ENCODE results near the gene UNCX. TPM values are rescaled to one million over a fixed set of nuclear protein-coding genes. Genes with fewer than 3 reads are reported as not detected.

UNCX gene
- total and polyA plus RNA-seq, 8 donors = not detected

DNA sequence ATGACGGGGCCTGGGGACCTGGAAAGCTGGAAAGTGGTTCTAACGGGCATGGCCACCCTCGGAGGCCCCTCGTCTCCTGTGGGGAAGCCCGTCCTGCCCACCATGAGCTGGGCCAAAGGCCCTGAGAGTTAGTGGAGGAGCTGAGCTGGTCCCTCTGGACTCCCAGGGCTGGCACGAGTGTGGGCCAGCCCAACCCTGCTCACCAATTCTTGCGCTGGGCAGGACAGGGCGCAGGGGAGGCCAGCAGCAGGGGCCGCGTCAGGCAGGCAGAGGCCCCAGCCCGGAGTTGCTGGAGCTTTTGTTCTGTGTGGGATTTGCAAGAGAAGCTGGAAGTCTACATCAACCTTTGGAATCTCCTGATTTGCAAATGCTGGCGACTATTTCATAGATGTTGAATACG, 29.8 kb downstream of the UNCX start:
- H3K27me3 ChIP-seq = peaks cover 14 to 94% (median 60%) of the 10 kb centered on the region in 3 donors
- WGBS, 5 donors = 68 to 79% (median 77%) methylated on average over 12 to 13 of the region's 13 CpGs

GRCh38 chr7:1263391-1263951, 30.8 kb downstream of the UNCX start:
- peaks cover 0 to 9% (median 3%) of the 10 kb centered on the region in 4 donors for H3K4me1 ChIP-seq
- no peak for TF ChIP-seq POLR2A (IDR thresholded peaks at IDR 0.05)
- TF ChIP-seq, protein P1, sequence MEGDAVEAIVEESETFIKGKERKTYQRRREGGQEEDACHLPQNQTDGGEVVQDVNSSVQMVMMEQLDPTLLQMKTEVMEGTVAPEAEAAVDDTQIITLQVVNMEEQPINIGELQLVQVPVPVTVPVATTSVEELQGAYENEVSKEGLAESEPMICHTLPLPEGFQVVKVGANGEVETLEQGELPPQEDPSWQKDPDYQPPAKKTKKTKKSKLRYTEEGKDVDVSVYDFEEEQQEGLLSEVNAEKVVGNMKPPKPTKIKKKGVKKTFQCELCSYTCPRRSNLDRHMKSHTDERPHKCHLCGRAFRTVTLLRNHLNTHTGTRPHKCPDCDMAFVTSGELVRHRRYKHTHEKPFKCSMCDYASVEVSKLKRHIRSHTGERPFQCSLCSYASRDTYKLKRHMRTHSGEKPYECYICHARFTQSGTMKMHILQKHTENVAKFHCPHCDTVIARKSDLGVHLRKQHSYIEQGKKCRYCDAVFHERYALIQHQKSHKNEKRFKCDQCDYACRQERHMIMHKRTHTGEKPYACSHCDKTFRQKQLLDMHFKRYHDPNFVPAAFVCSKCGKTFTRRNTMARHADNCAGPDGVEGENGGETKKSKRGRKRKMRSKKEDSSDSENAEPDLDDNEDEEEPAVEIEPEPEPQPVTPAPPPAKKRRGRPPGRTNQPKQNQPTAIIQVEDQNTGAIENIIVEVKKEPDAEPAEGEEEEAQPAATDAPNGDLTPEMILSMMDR (IDR thresholded peaks at IDR 0.05) = no peak
- TF ChIP-seq POLR2AphosphoS5 (IDR thresholded peaks at IDR 0.05) = no peak
- no peak for TF ChIP-seq EP300 (IDR thresholded peaks at IDR 0.05)

More for the DNA sequence above, 29.8 kb downstream of the UNCX start:
- peaks cover 0 to 9% (median 3%) of the 10 kb centered on the region in 4 donors for H3K4me1 ChIP-seq
- no peak overlapping the region for H3K4me3 ChIP-seq
- TF ChIP-seq EP300 (IDR thresholded peaks at IDR 0.05) (no peak), POLR2A (IDR thresholded peaks at IDR 0.05) (no peak), POLR2AphosphoS5 (IDR thresholded peaks at IDR 0.05) (no peak)
- TF ChIP-seq, protein P1 (IDR thresholded peaks at IDR 0.05) = no peak
- intact Hi-C loops (cut with DNase I; ENCODE audit: low total_unique reads) = no loop called here
- no peak overlapping the region for H3K27ac ChIP-seq
- DNase-seq = no peak
- H3K9me3 ChIP-seq = no peaks in the 10 kb centered on the region
- H3K36me3 ChIP-seq = no peaks in the 10 kb centered on the region

DNA sequence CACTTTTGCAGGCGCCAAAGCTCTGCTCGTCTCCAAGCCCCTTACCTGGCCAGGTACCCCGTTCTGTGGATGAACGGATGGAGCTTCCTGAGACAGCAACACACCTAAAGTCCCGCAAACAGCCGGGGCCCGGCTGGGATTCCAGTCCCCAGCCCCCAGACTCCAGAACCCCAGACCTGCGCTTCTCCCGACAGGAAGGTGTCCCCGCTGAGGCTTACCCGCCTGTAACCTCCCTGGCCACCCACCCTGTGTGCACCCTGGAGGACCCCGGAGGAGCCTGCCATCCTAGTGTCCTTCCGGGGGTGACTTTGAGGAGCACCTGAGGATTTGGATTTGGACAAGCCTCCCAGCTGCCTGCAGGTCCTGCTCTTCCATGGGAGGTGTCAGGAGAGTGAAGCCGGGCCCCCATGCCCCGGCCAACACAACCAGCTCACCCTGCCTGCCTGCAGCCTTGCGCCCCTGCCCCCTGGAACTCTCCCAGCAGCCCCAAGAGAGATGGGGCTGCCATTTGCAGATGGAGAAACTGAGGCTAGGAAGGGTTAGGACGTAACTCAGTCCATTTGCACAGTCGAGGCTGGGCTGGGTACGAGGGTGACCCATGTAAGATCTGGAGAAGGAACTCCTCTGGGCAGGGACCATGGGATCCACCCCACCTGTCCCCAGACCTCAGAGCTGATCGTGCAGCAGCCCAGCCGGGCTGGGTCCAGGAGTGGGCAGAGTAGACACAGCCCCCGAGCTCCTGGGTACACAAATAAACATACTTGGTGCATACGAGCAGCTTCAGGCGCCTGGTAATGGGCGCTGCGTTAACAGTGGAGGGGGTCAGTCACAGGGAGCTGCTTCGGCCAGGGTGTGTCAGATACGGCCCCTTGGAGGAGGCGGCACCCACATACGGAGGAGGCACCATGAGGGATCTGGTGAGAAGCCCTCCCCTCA, 31.9 kb downstream of the UNCX start:
- 63 to 76% (median 65%) methylated on average over 19 to 30 of the region's 30 CpGs for WGBS, 5 donors
- peaks cover 0 to 9% (median 3%) of the 10 kb centered on the region in 4 donors for H3K4me1 ChIP-seq
- peaks cover 11 to 96% (median 73%) of the 10 kb centered on the region in 3 donors for H3K27me3 ChIP-seq
- H3K27ac ChIP-seq = no peak overlapping the region
- no peak overlapping the region for H3K4me3 ChIP-seq
- intact Hi-C loops (cut with DNase I; ENCODE audit: low total_unique reads) = no loop called here
- DNase-seq = no peak
- no peaks in the 10 kb centered on the region for H3K9me3 ChIP-seq
- TF ChIP-seq EP300 (IDR thresholded peaks at IDR 0.05) (no peak), POLR2AphosphoS5 (IDR thresholded peaks at IDR 0.05) (no peak), POLR2A (IDR thresholded peaks at IDR 0.05) (no peak)
- TF ChIP-seq, protein P1 (IDR thresholded peaks at IDR 0.05) = no peak
- H3K36me3 ChIP-seq = no peaks in the 10 kb centered on the region

More at GRCh38 chr7:1263391-1263951, 30.8 kb downstream of the UNCX start:
- WGBS, 5 donors = 35 to 60% (median 52%) methylated on average over 28 of the region's 28 CpGs
- Histone ChIP-seq H3K9me3 (no peaks in the 10 kb centered on the region), H3K4me3 (no peak overlapping the region), H3K27me3 (peaks cover 12 to 94% (median 68%) of the 10 kb centered on the region in 3 donors), H3K27ac (no peak overlapping the region), H3K36me3 (no peaks in the 10 kb centered on the region)
- intact Hi-C loops (cut with DNase I; ENCODE audit: low total_unique reads) = no loop called here
- DNase-seq = peak in 1 of 2 donors; percentile 35

DNA sequence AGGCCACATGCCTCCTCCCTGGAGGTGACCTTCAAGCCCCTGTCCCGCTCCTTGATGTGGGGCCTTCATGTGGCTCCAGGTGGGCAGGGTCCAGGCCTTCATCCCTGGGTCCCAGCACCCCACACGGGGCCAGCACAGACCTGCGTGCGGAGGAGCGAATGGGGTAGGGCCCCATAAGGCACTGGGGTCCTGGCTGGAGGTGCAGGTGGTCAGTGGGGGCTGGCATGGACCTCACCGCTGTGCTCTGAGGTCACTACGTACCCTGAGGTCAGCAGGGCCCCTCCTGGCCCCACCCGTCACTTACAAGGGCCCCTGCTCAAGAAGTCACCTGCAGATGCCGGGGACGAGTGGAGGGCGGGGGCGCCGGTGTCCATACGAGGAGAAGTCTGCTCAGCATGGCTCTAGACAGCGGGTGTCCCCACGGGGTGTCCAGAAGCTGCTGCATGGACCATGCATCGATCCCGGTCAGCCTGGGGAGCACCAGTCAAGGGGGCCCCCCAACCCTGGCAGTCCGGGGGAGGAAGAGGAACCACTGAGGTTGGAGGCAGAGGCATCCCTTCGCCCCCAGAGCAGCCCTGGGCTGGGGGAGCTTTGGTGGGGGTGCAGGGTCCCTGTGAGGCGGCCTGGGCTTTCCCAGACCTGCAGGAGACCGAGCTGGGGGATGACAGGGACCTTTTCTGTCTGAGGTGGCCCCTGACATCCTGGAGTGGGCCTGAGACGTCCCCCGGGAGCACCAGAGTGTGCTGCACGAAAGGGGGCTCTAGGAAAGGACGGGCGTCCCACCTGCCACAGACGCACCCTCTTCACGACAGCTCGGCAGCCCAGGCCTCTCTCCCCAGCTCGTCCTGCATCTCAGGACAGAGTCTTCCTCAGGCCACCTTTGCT, 34.6 kb downstream of the UNCX start:
- H3K9me3 ChIP-seq = peaks cover 0 to 3% (median 2%) of the 10 kb centered on the region in 4 donors
- no peak overlapping the region for H3K27ac ChIP-seq
- 77 to 86% (median 79%) methylated on average over 17 to 31 of the region's 31 CpGs for WGBS, 5 donors
- no peaks in the 10 kb centered on the region for H3K36me3 ChIP-seq
- H3K27me3 ChIP-seq = peaks cover 21 to 93% (median 67%) of the 10 kb centered on the region in 3 donors
- TF ChIP-seq POLR2A (IDR thresholded peaks at IDR 0.05) = no peak
- TF ChIP-seq POLR2AphosphoS5 (IDR thresholded peaks at IDR 0.05) = no peak
- H3K4me3 ChIP-seq = no peak overlapping the region
- DNase-seq = no peak
- intact Hi-C loops (cut with DNase I; ENCODE audit: low total_unique reads) = no loop called here
- peaks cover 0 to 9% (median 3%) of the 10 kb centered on the region in 4 donors for H3K4me1 ChIP-seq

Data from stomach (tissue), 9 donors.